Aorta (tissue), 5 donors: Measurements from ENCODE around the gene RANBP10. TPM values are rescaled to one million over a fixed set of nuclear protein-coding genes. Genes with fewer than 3 reads are reported as not detected.

Experiments used
- ATAC-seq: fragments of 200-7000 bp; cut with Tn5 transposase; one replicate; pipeline ENCODE4 v1.9.1; 2022; ENCODE audit warnings: moderate library complexity; ENCODE audit not compliant: low FRiP score
- DNase-seq, 2 donors: peaks; one replicate each; pipeline ENCODE4 v3.0.0-alpha.2; 2020
- H3K27ac ChIP-seq, 2 donors: one replicate each; pipeline ENCODE4 v1.5.1; 2013; ENCODE audit warnings: low read length in 2 of 2, mild to moderate bottlenecking in 2 of 2, moderate library complexity in 2 of 2, control low read depth in 1 of 2, inconsistent platforms in 1 of 2, low read depth in 1 of 2
- H3K27me3 ChIP-seq, 2 donors: one replicate each; pipeline ENCODE4 v1.6.1; 2013; ENCODE audit warnings: control low read depth in 1 of 2, low read length in 1 of 2, mild to moderate bottlenecking in 1 of 2, moderate library complexity in 1 of 2; ENCODE audit not compliant: insufficient read depth in 2 of 2, control insufficient read depth in 1 of 2
- H3K36me3 ChIP-seq, 2 donors: one replicate each; pipeline ENCODE4 v1.6.1; 2013; ENCODE audit warnings: control low read depth in 1 of 2, low read length in 1 of 2, mild to moderate bottlenecking in 1 of 2; ENCODE audit not compliant: insufficient read depth in 2 of 2, control insufficient read depth in 1 of 2
- H3K4me1 ChIP-seq, 2 donors: one replicate each; pipeline ENCODE4 v1.6.1; 2013; ENCODE audit warnings: low read length in 2 of 2, control low read depth in 1 of 2, mild to moderate bottlenecking in 1 of 2, moderate library complexity in 1 of 2; ENCODE audit not compliant: insufficient read depth in 2 of 2, control insufficient read depth in 1 of 2
- H3K4me3 ChIP-seq, 2 donors: one replicate each; pipeline ENCODE4 v1.5.1; 2013; ENCODE audit warnings: low read length in 2 of 2, control low read depth in 1 of 2, mild to moderate bottlenecking in 1 of 2
- H3K9me3 ChIP-seq: one replicate; pipeline ENCODE4 v1.6.1; 2013; ENCODE audit warnings: mild to moderate bottlenecking, low read length; ENCODE audit not compliant: control insufficient read depth
- WGBS, 2 donors: extraction: QIAGEN DNeasy Blood & Tissue Kit; methylation state at CpG; one replicate each; pipeline ENCODE4 v1.1.7; 2013; 5-methylcytosine and 5-hydroxymethylcytosine counted together
- intact Hi-C, 2 donors: fragments of 100-400 bp; cut with DNase I; formaldehyde crosslinking; loops; one replicate each; pipeline versions ENCODE4 v1.14.2 to v1.15.0; 2022
- polyA plus RNA-seq, 2 donors: library from polyadenylated mRNA; stranded (reverse); fragments of 200-250 nt; gene quantifications; one replicate each; pipeline ENCODE4 v1.2.3, GENCODE V29; 2013
- total RNA-seq, 2 donors: library from RNA; stranded (reverse); fragmentation: NEBNext Ultra II Directional; extraction: Animal tissue kit (Norgen Biotek cat#: 25700); gene quantifications; one replicate each; pipeline ENCODE4 v1.2.1, GENCODE V29; 2021
- donor health status: healthy with polysubstance abuse.
- donor health status: Bipolar disorder and iron deficiency.
- donor health status: DM: no; HTN: no; CAD: no.
- donor health status: DM: no; HTN: no; CAD: no.
- donor health status: DM: yes; HTN: yes; CAD: no.

Gene RANBP10
- total and polyA plus RNA-seq, 4 donors: 5.5 to 21.6 (median 14.8) TPM

DNA sequence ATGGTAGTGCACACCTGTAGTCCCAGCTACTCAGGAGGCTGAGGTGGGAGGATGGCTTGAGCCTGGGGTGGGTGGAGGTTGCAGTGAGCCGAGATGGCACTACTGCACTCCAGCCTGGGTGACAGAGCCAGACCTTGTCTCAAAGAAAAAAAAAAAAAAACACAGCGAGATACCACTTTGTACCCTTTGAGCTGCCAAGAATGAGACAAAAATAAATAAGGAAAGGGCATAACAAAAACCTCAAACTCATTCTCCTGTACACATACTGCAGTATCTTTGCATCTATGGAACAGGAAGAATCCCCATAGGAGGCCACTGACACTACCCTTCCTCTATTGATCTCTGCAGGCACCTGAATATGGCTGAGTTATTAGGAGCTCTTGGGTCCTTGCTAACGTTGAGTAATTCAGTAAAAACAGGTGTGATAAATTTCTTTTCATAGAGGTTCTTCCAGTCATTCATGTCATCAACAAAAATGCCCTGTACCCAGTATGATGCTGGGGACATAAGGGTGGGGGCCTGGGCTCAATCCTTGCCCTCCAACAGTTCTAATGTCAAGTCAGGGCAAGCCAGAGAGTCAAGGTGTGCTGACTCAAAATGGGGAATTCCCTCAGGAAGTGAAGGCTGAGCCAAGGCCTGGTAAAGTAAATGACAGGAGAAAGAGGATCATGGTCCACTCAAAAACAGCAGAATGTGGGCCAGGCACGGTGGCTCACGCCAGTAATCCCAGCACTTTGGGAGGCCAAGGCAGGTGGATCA is 26.9 kb downstream of the RANBP10 start:
- Histone ChIP-seq H3K9me3 (no peaks in the 10 kb centered on the region), H3K4me1 (no peaks in the 10 kb centered on the region), H3K4me3 (no peak overlapping the region), H3K27ac (no peak overlapping the region), H3K27me3 (no peaks in the 10 kb centered on the region), H3K36me3 (peaks cover 0 to 3% of the 10 kb centered on the region in 2 donors)
- DNase-seq: no peak
- intact Hi-C loops: no loop called here
- WGBS, 2 donors: 61 to 71% methylated on average over 5 of the region's 5 CpGs
- ATAC-seq: no peak

DNA sequence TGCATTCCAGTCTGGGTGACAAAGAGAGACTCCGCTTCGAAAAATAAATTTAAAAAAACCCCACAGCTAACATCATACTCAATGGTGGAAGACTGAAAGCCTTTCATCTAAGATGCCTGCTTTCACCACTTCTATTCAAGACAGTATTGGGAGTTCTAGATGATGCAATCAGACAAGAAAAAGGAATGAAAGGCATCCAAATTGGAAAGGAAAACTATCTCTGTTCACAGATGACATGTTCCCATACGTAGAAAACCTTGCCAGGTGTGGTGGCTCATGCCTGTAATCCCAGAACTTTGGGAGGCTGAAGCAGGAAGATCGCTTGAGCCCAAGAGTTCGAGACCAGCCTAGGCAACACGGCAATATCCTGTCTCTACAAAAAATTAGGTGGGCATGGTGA is 31.1 kb downstream of the RANBP10 start:
- DNase-seq (no peak), ATAC-seq (no peak)
- Histone ChIP-seq H3K4me3 (no peak overlapping the region), H3K36me3 (no peaks in the 10 kb centered on the region), H3K27ac (no peak overlapping the region), H3K27me3 (no peaks in the 10 kb centered on the region), H3K9me3 (no peaks in the 10 kb centered on the region), H3K4me1 (no peaks in the 10 kb centered on the region)
- 95 to 98% methylated on average over 6 of the region's 6 CpGs for WGBS, 2 donors
- intact Hi-C loops: no loop called here

DNA sequence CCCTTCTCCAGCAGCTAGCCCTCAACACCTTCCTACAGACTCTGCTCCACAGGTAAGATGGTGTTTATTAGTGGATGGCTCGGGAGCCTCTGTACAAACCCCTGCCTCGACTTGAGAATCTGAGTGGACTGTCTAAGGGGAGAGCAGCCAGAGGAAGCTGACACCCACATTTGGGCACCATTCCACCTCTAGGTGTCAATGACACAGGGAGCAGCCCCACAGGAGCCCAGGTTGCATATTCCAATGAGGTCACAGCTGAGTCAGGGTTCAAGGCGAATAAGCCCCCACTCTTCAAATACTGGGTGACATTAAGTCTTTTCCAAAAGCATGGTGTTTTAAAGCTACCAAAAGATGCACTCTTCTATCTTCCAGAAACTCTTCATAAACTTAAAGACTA is 31.9 kb downstream of the RANBP10 start:
- no peak overlapping the region for H3K4me3 ChIP-seq
- no peaks in the 10 kb centered on the region for H3K4me1 ChIP-seq
- intact Hi-C loops: no loop called here
- 81 to 85% methylated on average over 3 of the region's 3 CpGs for WGBS, 2 donors
- ATAC-seq (peak; percentile 30), DNase-seq (no peak)
- H3K27ac ChIP-seq: no peak overlapping the region
- no peaks in the 10 kb centered on the region for H3K9me3 ChIP-seq
- no peaks in the 10 kb centered on the region for H3K36me3 ChIP-seq
- H3K27me3 ChIP-seq: no peaks in the 10 kb centered on the region

DNA sequence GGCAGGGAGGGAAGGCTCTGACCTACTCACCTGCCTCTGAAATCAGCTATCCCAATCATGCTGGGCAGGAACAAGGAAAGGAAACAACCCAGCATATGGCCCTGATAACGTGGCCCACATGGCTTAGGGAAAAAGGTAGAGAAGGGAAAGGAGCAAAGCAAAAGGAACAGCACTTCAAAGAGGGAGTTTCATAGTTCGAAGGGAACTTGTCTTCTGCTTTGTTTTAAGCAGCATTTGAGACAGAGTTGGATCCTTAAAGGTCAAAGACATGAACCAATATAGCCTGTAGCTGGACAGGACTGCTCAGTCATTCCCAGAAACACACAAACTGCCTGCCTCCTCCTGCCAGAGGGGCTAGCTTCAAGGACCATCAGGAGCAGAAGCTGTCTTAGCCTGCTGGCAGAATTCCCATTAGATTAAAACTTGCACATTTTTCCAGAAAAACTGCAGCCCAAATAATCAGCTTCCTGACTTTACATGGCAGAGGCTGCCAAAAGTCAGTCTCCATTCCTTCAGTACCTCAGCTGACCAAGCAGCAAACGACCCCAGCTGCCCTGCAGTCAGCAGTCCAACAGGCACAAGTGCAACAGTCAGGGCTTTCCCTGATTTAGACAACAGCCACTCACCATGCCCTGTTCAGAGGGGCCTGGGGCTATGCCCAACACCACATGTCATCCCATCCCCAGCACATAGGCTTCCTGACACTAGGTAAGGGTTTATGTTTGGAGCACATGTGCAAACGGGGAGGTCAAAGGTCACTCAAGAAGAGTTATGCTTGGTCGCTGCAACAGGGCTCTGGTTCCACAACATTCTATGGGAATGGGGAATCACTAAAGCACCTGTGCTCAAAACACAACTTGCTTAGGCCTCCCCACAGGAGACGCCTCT is 32.5 kb downstream of the RANBP10 start:
- ATAC-seq: peak; percentile 55
- WGBS, 2 donors: 49 to 55% methylated on average over 6 of the region's 6 CpGs
- peak overlapping the region in 1 of 2 donors; percentile 21 for H3K27ac ChIP-seq
- no peaks in the 10 kb centered on the region for H3K9me3 ChIP-seq
- H3K4me1 ChIP-seq: no peaks in the 10 kb centered on the region
- no peak overlapping the region for H3K4me3 ChIP-seq
- DNase-seq: no peak
- H3K36me3 ChIP-seq: no peaks in the 10 kb centered on the region
- H3K27me3 ChIP-seq: no peaks in the 10 kb centered on the region
- intact Hi-C loops: no loop called here

DNA sequence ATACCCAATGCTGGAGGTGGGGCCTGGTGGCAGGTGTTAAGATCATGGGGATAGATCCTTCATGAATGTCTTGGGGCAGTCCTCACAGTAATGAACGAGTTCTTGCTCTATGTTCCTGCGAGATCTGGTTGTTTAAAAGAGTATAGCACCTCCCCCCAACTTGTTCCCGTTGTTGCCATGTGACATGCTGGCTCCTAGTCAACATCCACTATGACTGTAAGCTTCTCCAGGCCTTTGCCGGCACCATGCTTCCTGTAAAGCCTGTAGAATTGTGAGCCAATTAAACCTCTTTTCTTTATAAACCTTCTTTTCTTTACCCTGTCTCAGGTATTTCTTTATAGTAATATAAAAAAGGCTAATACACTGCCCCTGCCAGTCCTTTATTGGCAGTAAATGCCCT is 33.3 kb downstream of the RANBP10 start:
- Histone ChIP-seq H3K4me3 (no peak overlapping the region), H3K9me3 (no peaks in the 10 kb centered on the region), H3K4me1 (no peaks in the 10 kb centered on the region), H3K27ac (no peak overlapping the region), H3K36me3 (no peaks in the 10 kb centered on the region), H3K27me3 (no peaks in the 10 kb centered on the region)
- ATAC-seq (peak; percentile 55), DNase-seq (peak in 1 of 2 donors; percentile 69)
- intact Hi-C loops: no loop called here
- 12 to 25% methylated on average over 4 of the region's 4 CpGs for WGBS, 2 donors

DNA sequence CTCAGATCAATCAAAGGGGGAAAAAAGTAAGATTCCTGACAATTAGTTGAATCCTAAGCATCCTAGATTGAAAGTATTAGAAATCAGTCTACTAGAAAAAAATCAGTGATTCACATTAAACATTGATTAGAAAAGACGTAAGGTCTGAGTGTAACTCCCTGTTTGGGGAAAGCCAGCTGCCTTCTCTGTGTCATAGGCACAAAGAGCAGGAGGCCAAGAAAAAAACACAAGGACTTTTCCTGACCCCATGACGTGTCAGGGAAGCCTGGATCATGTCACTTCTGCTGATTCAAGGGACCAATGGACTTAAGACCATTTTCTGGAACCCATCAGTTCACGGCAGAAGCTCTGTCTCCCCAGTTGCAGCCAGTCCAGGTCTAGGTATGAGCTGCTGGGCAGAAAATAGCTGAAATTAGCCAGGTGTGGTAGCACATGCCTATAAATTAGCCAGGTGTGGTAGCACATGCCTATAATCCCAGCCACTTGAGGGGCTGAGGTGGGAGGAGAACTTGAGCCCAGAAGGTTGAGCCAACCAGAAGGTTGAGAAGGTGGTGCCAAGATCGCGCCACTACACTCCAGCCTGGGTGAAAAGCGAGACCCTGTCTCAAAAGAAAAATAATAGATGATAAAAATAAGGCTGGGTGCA is 35.9 kb downstream of the RANBP10 start:
- Histone ChIP-seq H3K9me3 (no peaks in the 10 kb centered on the region), H3K4me1 (no peaks in the 10 kb centered on the region), H3K27me3 (no peaks in the 10 kb centered on the region), H3K27ac (no peak overlapping the region), H3K4me3 (no peak overlapping the region), H3K36me3 (no peaks in the 10 kb centered on the region)
- ATAC-seq (no peak), DNase-seq (no peak)
- 90 to 92% methylated on average over 6 of the region's 6 CpGs for WGBS, 2 donors
- intact Hi-C loops: no loop called here

DNA sequence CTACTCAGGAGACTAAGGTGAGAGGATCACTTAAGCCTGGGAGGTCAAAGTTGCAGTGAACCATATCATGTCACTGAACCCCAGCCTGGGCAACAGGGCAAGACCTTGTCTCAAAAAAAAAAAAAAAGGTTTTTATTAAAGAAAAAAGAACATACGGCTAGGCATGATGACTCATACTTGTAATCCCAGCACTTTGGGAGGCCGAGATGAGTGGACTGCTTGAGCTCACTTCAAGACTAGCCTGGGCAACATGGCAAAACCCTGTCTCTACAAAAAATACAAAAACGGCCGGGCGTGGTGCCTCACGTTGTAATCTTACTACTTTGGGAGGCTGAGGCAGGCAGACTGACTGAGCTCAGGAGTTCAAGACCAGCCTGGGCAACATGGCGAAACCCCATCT is 38.4 kb downstream of the RANBP10 start:
- no peak for DNase-seq
- no peak overlapping the region for H3K27ac ChIP-seq
- no peaks in the 10 kb centered on the region for H3K36me3 ChIP-seq
- no peaks in the 10 kb centered on the region for H3K27me3 ChIP-seq
- H3K9me3 ChIP-seq: no peaks in the 10 kb centered on the region
- no peaks in the 10 kb centered on the region for H3K4me1 ChIP-seq
- ATAC-seq: no peak
- intact Hi-C loops: no loop called here
- 77 to 78% methylated on average over 7 of the region's 7 CpGs for WGBS, 2 donors
- H3K4me3 ChIP-seq: no peak overlapping the region

DNA sequence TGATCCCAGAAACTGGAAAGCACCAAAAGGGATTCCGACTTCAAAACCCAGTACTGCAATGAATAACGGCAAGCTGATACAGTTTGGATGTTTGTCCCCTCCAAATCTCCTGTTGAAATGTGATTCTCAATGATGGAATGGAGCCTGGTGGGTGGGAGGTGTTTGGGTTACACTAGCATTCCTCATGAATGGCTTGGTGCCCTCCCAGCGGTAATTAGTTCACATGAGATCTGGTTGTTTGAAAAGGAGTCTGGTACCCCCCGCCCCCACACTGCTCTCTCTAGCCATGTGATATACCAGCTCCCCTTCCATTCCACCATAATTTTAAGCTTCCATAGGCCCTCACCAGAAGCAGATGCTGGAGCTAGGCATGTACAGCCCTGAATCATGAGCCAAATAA is 40.1 kb downstream of the RANBP10 start:
- intact Hi-C loops: no loop called here
- H3K27ac ChIP-seq: no peak overlapping the region
- ATAC-seq (no peak), DNase-seq (no peak)
- 88 to 91% methylated on average over 4 of the region's 4 CpGs for WGBS, 2 donors
- H3K9me3 ChIP-seq: no peaks in the 10 kb centered on the region
- H3K4me3 ChIP-seq: no peak overlapping the region
- no peaks in the 10 kb centered on the region for H3K36me3 ChIP-seq
- H3K4me1 ChIP-seq: no peaks in the 10 kb centered on the region
- no peaks in the 10 kb centered on the region for H3K27me3 ChIP-seq
